H1 (cell line): Measurements from ENCODE around the gene ASS1. TPM values are rescaled to one million over a fixed set of nuclear protein-coding genes. Genes with fewer than 3 reads are reported as not detected.

ENCODE experiments used
- CBX5 ChIP-seq: fragments of 300-800, 300-1000 bp; sonication (generic); IDR thresholded peaks from 2 replicates; pipeline ENCODE4 v1.7.1; 2016; ENCODE audit warnings: antibody characterized with exemption, low read length, low read depth
- CBX8 ChIP-seq: fragments of 300-800, 300-1000 bp; sonication (generic); IDR thresholded peaks from 2 replicates; pipeline ENCODE4 v1.7.1; 2016; ENCODE audit warnings: low read depth, low read length, borderline replicate concordance
- HDAC6 ChIP-seq: IDR thresholded peaks from one replicate; pipeline ENCODE4 v1.7.1; 2012; ENCODE audit warnings: low read depth, mild to moderate bottlenecking, inconsistent platforms, low read length, moderate library complexity
- MAFK ChIP-seq: IDR thresholded peaks from 2 replicates; pipeline ENCODE4 v1.6.1; 2012; ENCODE audit warnings: low read depth, mild to moderate bottlenecking, improper control_type of control experiment, low read length
- PHF8 ChIP-seq: fragments of 200-600 bp; sonication (generic); conservative IDR thresholded peaks from 2 replicates; pipeline ENCODE4 v1.7.1; 2012; ENCODE audit warnings: low read depth, mild to moderate bottlenecking, inconsistent platforms, low read length, moderate library complexity
- RNF2 ChIP-seq: fragments of 200-900, 300-1000 bp; sonication (generic); IDR thresholded peaks from 2 replicates; pipeline ENCODE4 v1.7.1; 2016; ENCODE audit warnings: borderline replicate concordance, low read depth, mild to moderate bottlenecking, antibody characterized with exemption, low read length; ENCODE audit not compliant: poor library complexity, severe bottlenecking; ENCODE audit errors: missing control alignments
- RXRA ChIP-seq: IDR thresholded peaks from 2 replicates; pipeline ENCODE4 v1.6.1; 2011; ENCODE audit warnings: low read depth, mild to moderate bottlenecking, low read length, moderate library complexity; ENCODE audit not compliant: insufficient read depth
- TCF12 ChIP-seq: IDR thresholded peaks from 2 replicates; pipeline ENCODE4 v1.6.1; 2011; ENCODE audit warnings: low read depth, mild to moderate bottlenecking, low read length
- polyA plus RNA-seq, 7 experiments: library from polyadenylated mRNA; depleted of rRNA in 3 of 7; stranded (reverse) in 5 of 7; unstranded in 2 of 7; fragments of >200 nt in 5 of 7; fragments of 200-250 nt in 2 of 7; gene quantifications; 1 replicate in 5 of 7; 2 replicates in 1 of 7; 4 replicates in 1 of 7; pipeline versions ENCODE4 v1.2.1 to v1.2.3, GENCODE V29; 2011 to 2013; ENCODE audit warnings: missing spikeins in 2 of 7, mixed read lengths in 2 of 7
- total RNA-seq: library from RNA; stranded (reverse); fragmentation: NEBNext Ultra II Directional; extraction: Animal tissue kit (Norgen Biotek cat#: 25700); gene quantifications from 2 replicates; pipeline ENCODE4 v1.2.1, GENCODE V29; 2021

Gene ASS1
- total and polyA plus RNA-seq, 2 of the 8 experiments (the other 6 are each of a cell fraction or from before 2014, with no cell fraction given), result 108 to 296 TPM

DNA sequence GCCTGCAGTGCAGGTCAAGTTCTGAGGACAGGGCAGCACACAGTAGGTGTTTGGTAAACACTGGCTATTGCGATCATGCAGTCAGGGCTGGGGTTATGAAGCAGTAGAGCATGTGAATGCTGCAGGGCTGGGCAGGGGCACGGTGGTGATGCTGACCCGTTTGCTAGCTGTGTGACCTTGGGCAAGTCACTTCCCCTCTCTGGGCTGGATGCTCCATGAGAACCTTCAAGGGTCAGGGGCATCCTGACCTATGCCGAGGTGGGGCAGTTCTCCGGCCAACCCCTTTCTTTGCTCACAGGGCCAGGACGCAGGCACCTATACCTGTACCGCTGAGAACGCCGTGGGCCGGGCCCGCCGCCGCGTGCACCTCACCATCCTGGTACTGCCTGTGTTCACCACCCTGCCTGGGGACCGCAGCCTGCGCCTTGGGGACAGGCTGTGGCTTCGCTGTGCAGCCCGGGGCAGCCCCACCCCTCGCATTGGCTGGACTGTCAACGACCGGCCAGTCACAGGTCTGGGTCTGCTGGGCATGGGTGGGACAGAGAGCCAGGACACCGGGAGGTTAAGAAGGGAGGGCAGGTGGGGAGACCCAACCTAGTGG lies 39.0 kb upstream of the ASS1 start (continued):
- TF ChIP-seq MAFK (no peak), RNF2 (no peak), HDAC6 (no peak), CBX8 (no peak), RXRA (no peak), PHF8 (no peak), TCF12 (no peak), CBX5 (no peak)
- TF ChIP-seq, all 59 proteins: peak for 0
